Measurements from ENCODE around the gene FAM241A. TPM values are rescaled to one million over a fixed set of nuclear protein-coding genes. Genes with fewer than 3 reads are reported as not detected.
"Not testable (repeated sequence)": the region's sequence is repeated elsewhere in the genome, so short reads cannot be mapped to it uniquely, and the experiment has no call there.

Gene FAM241A
- total and polyA plus RNA-seq, 8 donors: 0.58 to 8.4 (median 3.1) TPM; not detected in 1

- Histone ChIP-seq H3K4me1 (no peaks in the 10 kb centered on the region), H3K27ac (no peak overlapping the region), H3K4me3 (no peak overlapping the region), H3K36me3 (peaks cover 0 to 3% (median 0%) of the 10 kb centered on the region in 4 donors), H3K9me3 (no peaks in the 10 kb centered on the region), H3K27me3 (no peaks in the 10 kb centered on the region)
- DNase-seq: peak in 1 of 2 donors; percentile 31
- TF ChIP-seq POLR2AphosphoS5 (IDR thresholded peaks at IDR 0.05) (no peak), EP300 (IDR thresholded peaks at IDR 0.05) (no peak), POLR2A (IDR thresholded peaks at IDR 0.05) (no peak)
- TF ChIP-seq, protein P1, sequence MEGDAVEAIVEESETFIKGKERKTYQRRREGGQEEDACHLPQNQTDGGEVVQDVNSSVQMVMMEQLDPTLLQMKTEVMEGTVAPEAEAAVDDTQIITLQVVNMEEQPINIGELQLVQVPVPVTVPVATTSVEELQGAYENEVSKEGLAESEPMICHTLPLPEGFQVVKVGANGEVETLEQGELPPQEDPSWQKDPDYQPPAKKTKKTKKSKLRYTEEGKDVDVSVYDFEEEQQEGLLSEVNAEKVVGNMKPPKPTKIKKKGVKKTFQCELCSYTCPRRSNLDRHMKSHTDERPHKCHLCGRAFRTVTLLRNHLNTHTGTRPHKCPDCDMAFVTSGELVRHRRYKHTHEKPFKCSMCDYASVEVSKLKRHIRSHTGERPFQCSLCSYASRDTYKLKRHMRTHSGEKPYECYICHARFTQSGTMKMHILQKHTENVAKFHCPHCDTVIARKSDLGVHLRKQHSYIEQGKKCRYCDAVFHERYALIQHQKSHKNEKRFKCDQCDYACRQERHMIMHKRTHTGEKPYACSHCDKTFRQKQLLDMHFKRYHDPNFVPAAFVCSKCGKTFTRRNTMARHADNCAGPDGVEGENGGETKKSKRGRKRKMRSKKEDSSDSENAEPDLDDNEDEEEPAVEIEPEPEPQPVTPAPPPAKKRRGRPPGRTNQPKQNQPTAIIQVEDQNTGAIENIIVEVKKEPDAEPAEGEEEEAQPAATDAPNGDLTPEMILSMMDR (IDR thresholded peaks at IDR 0.05): no peak
- 88 to 94% (median 91%) methylated on average over 7 to 8 of the region's 8 CpGs for WGBS, 5 donors
- intact Hi-C loops (cut with DNase I; ENCODE audit: low total_unique reads): no loop called here
Observed at GRCh38 chr4:112173593-112174558, 28.6 kb downstream of the FAM241A start.

GRCh38 chr4:112175840-112176239 lies 30.6 kb downstream of the FAM241A start:
- WGBS, 5 donors: 82 to 85% (median 83%) methylated on average over 4 of the region's 4 CpGs
- H3K4me3 ChIP-seq: no peak overlapping the region
- TF ChIP-seq POLR2AphosphoS5 (IDR thresholded peaks at IDR 0.05): no peak
- no peak for TF ChIP-seq EP300 (IDR thresholded peaks at IDR 0.05)
- TF ChIP-seq POLR2A (IDR thresholded peaks at IDR 0.05): no peak
- TF ChIP-seq, protein P1 (IDR thresholded peaks at IDR 0.05): no peak
- no peaks in the 10 kb centered on the region for H3K27me3 ChIP-seq
- intact Hi-C loops (cut with DNase I; ENCODE audit: low total_unique reads): no loop called here
- no peaks in the 10 kb centered on the region for H3K4me1 ChIP-seq
- H3K27ac ChIP-seq: no peak overlapping the region
- no peak for DNase-seq
- no peaks in the 10 kb centered on the region for H3K9me3 ChIP-seq
- peaks cover 0 to 3% (median 0%) of the 10 kb centered on the region in 4 donors for H3K36me3 ChIP-seq

GRCh38 chr4:112176596-112176995 lies 31.3 kb downstream of the FAM241A start:
- DNase-seq: no peak
- Histone ChIP-seq H3K27ac (no peak overlapping the region), H3K27me3 (no peaks in the 10 kb centered on the region), H3K9me3 (no peaks in the 10 kb centered on the region), H3K36me3 (peaks cover 0 to 3% (median 0%) of the 10 kb centered on the region in 4 donors), H3K4me1 (peaks cover 0 to 5% (median 0%) of the 10 kb centered on the region in 4 donors), H3K4me3 (no peak overlapping the region)
- 57 to 75% (median 68%) methylated on average over 2 of the region's 2 CpGs for WGBS, 5 donors
- intact Hi-C loops (cut with DNase I; ENCODE audit: low total_unique reads): no loop called here
- TF ChIP-seq POLR2AphosphoS5 (IDR thresholded peaks at IDR 0.05) (no peak), EP300 (IDR thresholded peaks at IDR 0.05) (no peak), POLR2A (IDR thresholded peaks at IDR 0.05) (no peak)
- TF ChIP-seq, protein P1 (IDR thresholded peaks at IDR 0.05): no peak

DNA sequence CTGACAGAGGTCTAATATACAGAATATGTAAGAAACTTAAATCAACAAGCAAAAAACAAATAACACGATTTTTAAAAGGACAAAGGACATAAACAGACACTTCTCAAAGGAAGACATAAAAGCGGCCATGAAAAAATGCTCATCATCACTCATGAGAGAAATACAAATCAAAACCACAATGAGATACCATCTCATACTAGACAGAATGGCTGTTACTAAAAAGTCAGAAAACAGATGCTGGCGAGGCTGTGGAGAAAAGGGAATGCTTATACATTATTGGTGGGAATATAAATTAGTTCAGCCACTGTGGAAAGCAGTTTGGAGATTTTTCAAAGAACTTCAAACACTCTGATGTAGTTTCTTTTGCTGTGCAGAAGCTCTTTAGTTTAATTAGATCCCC lies 33.5 kb downstream of the FAM241A start:
- 88 to 95% (median 91%) methylated on average over 3 of the region's 3 CpGs for WGBS, 5 donors
- H3K27ac ChIP-seq; H3K9me3 ChIP-seq; intact Hi-C loops (cut with DNase I; ENCODE audit: low total_unique reads); DNase-seq; H3K36me3 ChIP-seq; H3K27me3 ChIP-seq; H3K4me3 ChIP-seq: not testable (repeated sequence)
- peaks cover 0 to 10% (median 0%) of the 10 kb centered on the region in 4 donors for H3K4me1 ChIP-seq
